Suppressor macrophage treated with lipopolysaccharide for 1 hour (primary cell): Measurements from ENCODE around the gene SLC2A13.

ENCODE experiments used
- DNase-seq, 3 donors: peaks; one replicate each; pipeline ENCODE4 v3.0.0-alpha.2; 2020 to 2022

The SLC2A13 gene

GRCh38 chr12:39723831-39724230, 382.1 kb downstream of the SLC2A13 start:
- DNase-seq = no peak

GRCh38 chr12:39722504-39722903, 383.4 kb downstream of the SLC2A13 start:
- DNase-seq = no peak

GRCh38 chr12:39713552-39713951, 392.3 kb downstream of the SLC2A13 start:
- DNase-seq = no peak

- no peak for DNase-seq
These were observed 393.5 kb downstream of the SLC2A13 start for GRCh38 chr12:39712334-39712733.
